ENCODE measurements around the gene WDFY4. TPM values are rescaled to one million over a fixed set of nuclear protein-coding genes. Genes with fewer than 3 reads are reported as not detected.

WDFY4 gene
- total and polyA plus RNA-seq, 2 of the 13 experiments (the other 11 are each of a cell fraction or from before 2014, with no cell fraction given), result not detected

- no peaks in the 10 kb centered on the region for H3K79me2 ChIP-seq (ENCODE audit: insufficient read depth, low read length)
- no peak for ATAC-seq
- no TSS peak for BruUV-seq (replicated peaks)
- H3K9me3 ChIP-seq (ENCODE audit: low read length), result no peaks in the 10 kb centered on the region
- no peaks in the 10 kb centered on the region for H4K20me1 ChIP-seq (ENCODE audit: insufficient read depth, low read length)
- H2AFZ ChIP-seq (ENCODE audit: low read length), result no peak overlapping the region
- ChIA-PET POLR2A (no interaction called here), CTCF (ENCODE audit: low intra/inter-chr PET ratio, low total read pairs) (no interaction called here)
- in situ Hi-C loops (cut with HindIII; ENCODE audit: extremely low pct_ligation_motif_present, low pct_unique_long_range_greater_than_20kb) (no loop called here), intact Hi-C loops (cut with micrococcal nuclease; ENCODE audit: unreplicated experiment) (no loop called here)
- H3K27me3 ChIP-seq (ENCODE audit: control insufficient read depth in 1 of 2, insufficient read depth in 2 of 2, low read length in 2 of 2), result 0 out of 5 replicates have a peak, but pooled peaks cover 0 to 3% of the 10 kb centered on the region in 2 experiments
- no peak for DNase-seq (ENCODE audit: low spot score)
- peaks cover 3% of the 10 kb centered on the region for H3K4me1 ChIP-seq (ENCODE audit: insufficient read depth, low read length)
- H3K9ac ChIP-seq (ENCODE audit: insufficient read depth, low read depth, low read length), result no peak overlapping the region
- WGBS (ENCODE audit: low lambda C conversion rate), result 48% methylated on average over 17 of the region's 17 CpGs
- H3K36me3 ChIP-seq (replicated peaks in 1 of 2; ENCODE audit: control insufficient read depth in 1 of 2, insufficient read depth in 2 of 2, low read length in 2 of 2), result no peaks in the 10 kb centered on the region
- H3K27ac ChIP-seq (ENCODE audit: extremely low read length, insufficient read depth, low read length), result no peak overlapping the region
- no peak for FAIRE-seq
- H3K4me2 ChIP-seq (ENCODE audit: low read depth, low read length), result no peak overlapping the region
- H3K4me3 ChIP-seq (replicated peaks in 1 of 3; ENCODE audit: insufficient read depth in 1 of 3, low read depth in 2 of 3, low read length in 3 of 3), result no peak overlapping the region
- TF ChIP-seq ZSCAN22 (CRISPR knock-in tag; IDR thresholded peaks at IDR 0.05) (no peak), ZNF629 (CRISPR knock-in tag; conservative IDR thresholded peaks at IDR 0.05) (no peak)
- TF ChIP-seq, protein P1, sequence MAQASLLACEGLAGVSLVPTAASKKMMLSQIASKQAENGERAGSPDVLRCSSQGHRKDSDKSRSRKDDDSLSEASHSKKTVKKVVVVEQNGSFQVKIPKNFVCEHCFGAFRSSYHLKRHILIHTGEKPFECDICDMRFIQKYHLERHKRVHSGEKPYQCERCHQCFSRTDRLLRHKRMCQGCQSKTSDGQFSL (CRISPR knock-in tag; IDR thresholded peaks at IDR 0.05), result no peak
Observed at GRCh38 chr10:48799341-48800006, 114.8 kb downstream of the WDFY4 start.

GRCh38 chr10:48800007-48800675 is 115.5 kb downstream of the WDFY4 start:
- in situ Hi-C loops (cut with HindIII; ENCODE audit: extremely low pct_ligation_motif_present, low pct_unique_long_range_greater_than_20kb) (no loop called here), intact Hi-C loops (cut with micrococcal nuclease; ENCODE audit: unreplicated experiment) (no loop called here)
- TF ChIP-seq POLR2AphosphoS2 (IDR thresholded peaks at IDR 0.05; ENCODE audit: low read depth, low read length) (no peak), MIXL1 (CRISPR knock-in tag; IDR thresholded peaks at IDR 0.05) (no peak), HHEX (CRISPR knock-in tag; IDR thresholded peaks at IDR 0.05) (no peak), CREM (IDR thresholded peaks at IDR 0.05) (no peak), CREM (CRISPR knock-in tag; IDR thresholded peaks at IDR 0.05) (no peak), NCOA1 (CRISPR knock-in tag; IDR thresholded peaks at IDR 0.05) (no peak), NFE2 (CRISPR knock-in tag; IDR thresholded peaks at IDR 0.05) (no peak), GABPA (IDR thresholded peaks at IDR 0.05; ENCODE audit: low read depth, low read length) (0 out of 2 replicates have a peak, but pooled peaks have one; percentile 9), GABPA (CRISPR knock-in tag; IDR thresholded peaks at IDR 0.05; ENCODE audit: low read depth) (peak; percentile 29; the same call in 1 of the 2 replicates), POLR2A (IDR thresholded peaks at IDR 0.05; ENCODE audit: insufficient read depth in 1 of 2, low read depth in 2 of 2, low read length in 2 of 2) (no peak)
- TF ChIP-seq, protein P2, sequence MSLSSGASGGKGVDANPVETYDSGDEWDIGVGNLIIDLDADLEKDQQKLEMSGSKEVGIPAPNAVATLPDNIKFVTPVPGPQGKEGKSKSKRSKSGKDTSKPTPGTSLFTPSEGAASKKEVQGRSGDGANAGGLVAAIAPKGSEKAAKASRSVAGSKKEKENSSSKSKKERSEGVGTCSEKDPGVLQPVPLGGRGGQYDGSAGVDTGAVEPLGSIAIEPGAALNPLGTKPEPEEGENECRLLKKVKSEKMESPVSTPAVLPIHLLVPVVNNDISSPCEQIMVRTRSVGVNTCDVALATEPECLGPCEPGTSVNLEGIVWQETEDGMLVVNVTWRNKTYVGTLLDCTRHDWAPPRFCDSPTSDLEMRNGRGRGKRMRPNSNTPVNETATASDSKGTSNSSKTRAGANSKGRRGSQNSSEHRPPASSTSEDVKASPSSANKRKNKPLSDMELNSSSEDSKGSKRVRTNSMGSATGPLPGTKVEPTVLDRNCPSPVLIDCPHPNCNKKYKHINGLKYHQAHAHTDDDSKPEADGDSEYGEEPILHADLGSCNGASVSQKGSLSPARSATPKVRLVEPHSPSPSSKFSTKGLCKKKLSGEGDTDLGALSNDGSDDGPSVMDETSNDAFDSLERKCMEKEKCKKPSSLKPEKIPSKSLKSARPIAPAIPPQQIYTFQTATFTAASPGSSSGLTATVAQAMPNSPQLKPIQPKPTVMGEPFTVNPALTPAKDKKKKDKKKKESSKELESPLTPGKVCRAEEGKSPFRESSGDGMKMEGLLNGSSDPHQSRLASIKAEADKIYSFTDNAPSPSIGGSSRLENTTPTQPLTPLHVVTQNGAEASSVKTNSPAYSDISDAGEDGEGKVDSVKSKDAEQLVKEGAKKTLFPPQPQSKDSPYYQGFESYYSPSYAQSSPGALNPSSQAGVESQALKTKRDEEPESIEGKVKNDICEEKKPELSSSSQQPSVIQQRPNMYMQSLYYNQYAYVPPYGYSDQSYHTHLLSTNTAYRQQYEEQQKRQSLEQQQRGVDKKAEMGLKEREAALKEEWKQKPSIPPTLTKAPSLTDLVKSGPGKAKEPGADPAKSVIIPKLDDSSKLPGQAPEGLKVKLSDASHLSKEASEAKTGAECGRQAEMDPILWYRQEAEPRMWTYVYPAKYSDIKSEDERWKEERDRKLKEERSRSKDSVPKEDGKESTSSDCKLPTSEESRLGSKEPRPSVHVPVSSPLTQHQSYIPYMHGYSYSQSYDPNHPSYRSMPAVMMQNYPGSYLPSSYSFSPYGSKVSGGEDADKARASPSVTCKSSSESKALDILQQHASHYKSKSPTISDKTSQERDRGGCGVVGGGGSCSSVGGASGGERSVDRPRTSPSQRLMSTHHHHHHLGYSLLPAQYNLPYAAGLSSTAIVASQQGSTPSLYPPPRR (CRISPR knock-in tag; IDR thresholded peaks at IDR 0.05; ENCODE audit: borderline replicate concordance), result no peak
- BruUV-seq (replicated peaks), result no TSS peak
- no peaks in the 10 kb centered on the region for H3K27me3 ChIP-seq (ENCODE audit: control insufficient read depth in 1 of 2, insufficient read depth in 2 of 2, low read length in 2 of 2)
- ChIA-PET POLR2A (no interaction called here), CTCF (ENCODE audit: low intra/inter-chr PET ratio, low total read pairs) (no interaction called here)
- H3K4me1 ChIP-seq (ENCODE audit: insufficient read depth, low read length), result peaks cover 10% of the 10 kb centered on the region
- H3K79me2 ChIP-seq (ENCODE audit: insufficient read depth, low read length), result no peaks in the 10 kb centered on the region
- H3K36me3 ChIP-seq (replicated peaks in 1 of 2; ENCODE audit: control insufficient read depth in 1 of 2, insufficient read depth in 2 of 2, low read length in 2 of 2), result no peaks in the 10 kb centered on the region
- no peak overlapping the region for H3K4me2 ChIP-seq (ENCODE audit: low read depth, low read length)
- H2AFZ ChIP-seq (ENCODE audit: low read length), result no peak overlapping the region
- H3K9ac ChIP-seq (ENCODE audit: insufficient read depth, low read depth, low read length), result no peak overlapping the region
- ATAC-seq (no peak), FAIRE-seq (no peak), DNase-seq (ENCODE audit: low spot score) (no peak)
- H3K9me3 ChIP-seq (ENCODE audit: low read length), result no peaks in the 10 kb centered on the region
- no peaks in the 10 kb centered on the region for H4K20me1 ChIP-seq (ENCODE audit: insufficient read depth, low read length)
- 70% methylated on average over 12 of the region's 12 CpGs for WGBS (ENCODE audit: low lambda C conversion rate)
- H3K27ac ChIP-seq (ENCODE audit: extremely low read length, insufficient read depth, low read length), result no peak overlapping the region
- no peak overlapping the region for H3K4me3 ChIP-seq (replicated peaks in 1 of 3; ENCODE audit: insufficient read depth in 1 of 3, low read depth in 2 of 3, low read length in 3 of 3)

All from HepG2 (cell line).